ENCODE data around the gene LPP.

The LPP gene

DNA sequence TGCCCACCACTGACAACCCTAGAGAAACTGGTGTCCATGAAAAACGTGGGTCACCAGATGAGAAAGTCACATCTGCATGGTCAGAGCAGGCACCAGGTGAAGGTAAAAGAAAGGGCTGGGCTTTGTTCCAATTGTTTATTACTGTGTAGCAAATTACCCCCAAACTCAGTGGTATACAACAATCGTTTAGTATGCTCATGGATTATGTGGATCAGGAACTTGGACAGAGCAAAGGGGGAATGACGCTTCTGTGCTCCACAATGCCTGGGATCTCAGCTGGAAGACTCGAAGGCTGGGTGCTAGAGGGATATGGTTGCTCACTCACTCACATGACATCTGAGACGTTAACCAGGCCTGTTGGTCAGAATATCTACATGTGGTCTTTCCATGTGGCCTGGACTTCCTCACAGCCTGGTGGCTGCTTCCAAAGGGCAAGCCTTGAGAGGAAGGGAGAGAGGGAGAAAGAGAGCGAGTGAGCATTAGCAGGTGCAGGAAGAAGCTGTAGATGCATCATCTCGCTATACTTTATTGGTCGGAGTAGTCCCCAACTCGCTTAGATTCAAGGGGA is 44.9 kb downstream of the LPP start:
- no peak for DNase-seq

DNA sequence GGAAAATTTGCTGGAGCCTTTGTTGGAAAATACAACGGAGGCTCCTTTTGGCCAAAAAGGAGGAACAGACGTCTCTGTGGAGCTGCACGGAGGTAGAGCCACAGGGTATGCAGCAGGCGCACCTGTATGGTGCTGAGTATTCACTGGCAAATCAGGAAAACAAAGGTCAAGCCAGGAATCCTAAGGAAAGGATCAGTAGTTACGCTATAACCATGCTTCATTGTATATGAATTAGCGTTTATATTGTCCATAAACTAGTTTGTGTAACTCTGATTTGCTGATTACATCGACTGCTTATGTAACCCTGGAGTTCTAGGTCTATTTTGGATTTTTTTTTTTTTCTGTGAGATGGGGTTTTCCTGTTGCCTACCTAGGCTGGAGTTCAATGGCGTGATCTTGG is 45.4 kb downstream of the LPP start:
- DNase-seq = no peak

DNA sequence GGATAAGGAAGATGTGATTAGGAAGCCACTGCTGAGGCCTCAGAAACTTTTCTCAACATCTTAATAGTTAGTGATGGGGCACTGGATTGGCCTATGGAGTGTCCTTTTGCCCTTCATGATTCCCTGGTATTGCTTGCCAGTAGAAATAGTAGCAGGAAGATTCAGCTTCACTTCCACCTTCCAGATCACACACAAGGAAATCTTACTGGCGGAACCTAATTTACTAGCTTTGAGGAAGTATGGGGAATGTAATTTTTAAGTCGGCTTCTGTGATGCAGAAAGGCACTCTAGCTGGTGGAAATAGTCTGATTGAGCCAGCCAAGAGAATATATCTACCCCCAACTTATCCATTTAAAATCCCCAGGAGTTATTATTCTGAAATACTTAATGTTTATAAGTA is 46.5 kb downstream of the LPP start:
- DNase-seq = no peak

- DNase-seq = no peak
These were observed 48.6 kb downstream of the LPP start for GRCh38 chr3:188202358-188203138.

DNA sequence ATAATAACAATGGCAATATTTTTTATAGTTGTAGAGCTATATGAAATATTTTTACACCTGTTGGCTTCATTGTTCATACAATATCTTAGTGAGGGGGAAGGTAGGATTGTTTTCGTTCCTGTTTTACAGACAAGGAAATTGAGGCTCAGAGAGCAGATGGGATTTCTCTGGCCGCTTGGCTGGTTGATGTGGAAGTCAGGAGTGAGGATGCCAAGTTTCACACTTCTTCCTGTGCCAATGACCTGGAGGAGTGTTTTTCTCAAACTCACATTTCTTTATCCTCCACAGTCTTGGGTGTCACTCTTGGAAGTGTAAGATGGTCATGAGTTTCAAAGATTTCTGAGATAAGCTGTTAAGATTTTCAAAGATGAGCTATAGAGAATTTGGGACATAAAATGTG is 50.6 kb downstream of the LPP start:
- no peak for DNase-seq

GRCh38 chr3:188205992-188206416 is 52.0 kb downstream of the LPP start:
- no peak for DNase-seq

DNA sequence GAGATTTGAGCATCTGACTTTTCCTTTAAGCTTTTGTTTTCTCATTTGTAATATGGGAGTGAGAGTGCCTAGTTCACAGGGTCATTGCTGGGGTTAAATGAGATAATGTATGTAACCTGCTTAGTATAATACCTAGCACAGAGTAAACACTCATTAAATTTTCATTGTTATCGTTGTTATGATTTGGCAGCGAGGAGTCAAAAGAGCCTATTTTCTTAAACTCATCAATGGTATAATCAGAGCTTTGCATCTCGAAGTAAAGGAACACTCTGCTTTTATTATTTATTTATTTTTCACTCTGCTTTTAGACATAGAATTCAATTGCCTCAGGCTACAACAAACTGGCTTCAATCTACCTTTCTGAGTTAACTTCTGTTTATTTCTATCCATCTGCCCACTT is 52.8 kb downstream of the LPP start:
- DNase-seq = no peak

GRCh38 chr3:188207941-188208515 is 54.1 kb downstream of the LPP start:
- DNase-seq = no peak

DNA sequence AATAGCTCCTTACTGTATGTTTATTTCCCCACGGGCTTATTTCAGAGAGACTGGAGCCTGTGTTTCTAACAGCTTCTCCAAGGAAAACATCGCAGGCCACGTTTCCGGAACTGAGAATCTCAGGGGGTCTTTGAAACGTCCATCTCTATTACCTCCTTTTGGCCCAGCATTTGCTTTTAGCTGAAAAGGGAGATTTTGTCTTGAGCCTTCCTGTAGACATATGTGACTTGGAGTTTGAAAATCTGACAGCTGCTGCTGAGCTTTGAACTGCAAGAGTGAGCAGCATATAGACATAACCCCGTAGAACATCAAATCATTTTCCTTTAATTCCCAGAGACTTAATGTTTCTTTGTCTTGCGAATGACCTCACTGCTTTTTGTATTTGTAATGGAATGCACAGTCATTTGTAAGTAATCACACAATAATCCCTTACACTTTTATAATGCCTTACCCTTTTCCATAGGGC is 54.6 kb downstream of the LPP start:
- no peak for DNase-seq

GRCh38 chr3:188209034-188209433 is 55.1 kb downstream of the LPP start:
- no peak for DNase-seq

- DNase-seq = no peak
These were observed 55.8 kb downstream of the LPP start for GRCh38 chr3:188209740-188210139.

DNA sequence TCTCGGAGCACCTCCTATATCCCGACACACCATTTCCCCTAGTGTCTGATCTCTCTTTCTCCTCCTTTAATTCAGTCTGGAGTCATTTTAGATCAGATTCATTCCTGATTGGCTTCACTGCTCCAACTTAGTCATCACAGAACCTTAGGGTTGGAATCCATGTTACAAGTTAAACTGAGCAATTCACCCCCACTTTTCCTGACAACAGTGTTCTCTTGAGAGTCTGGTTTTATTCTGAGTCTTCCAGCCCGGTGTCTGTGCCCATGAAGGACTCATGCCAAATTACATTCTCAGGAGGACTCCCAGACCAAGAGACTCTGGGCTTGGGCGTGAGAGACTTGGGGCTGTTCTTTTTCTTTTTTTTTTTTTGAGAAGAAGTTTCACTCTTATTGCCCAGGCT is 57.5 kb downstream of the LPP start:
- no peak for DNase-seq

GRCh38 chr3:188212308-188212969 is 58.5 kb downstream of the LPP start:
- DNase-seq = no peak

DNA sequence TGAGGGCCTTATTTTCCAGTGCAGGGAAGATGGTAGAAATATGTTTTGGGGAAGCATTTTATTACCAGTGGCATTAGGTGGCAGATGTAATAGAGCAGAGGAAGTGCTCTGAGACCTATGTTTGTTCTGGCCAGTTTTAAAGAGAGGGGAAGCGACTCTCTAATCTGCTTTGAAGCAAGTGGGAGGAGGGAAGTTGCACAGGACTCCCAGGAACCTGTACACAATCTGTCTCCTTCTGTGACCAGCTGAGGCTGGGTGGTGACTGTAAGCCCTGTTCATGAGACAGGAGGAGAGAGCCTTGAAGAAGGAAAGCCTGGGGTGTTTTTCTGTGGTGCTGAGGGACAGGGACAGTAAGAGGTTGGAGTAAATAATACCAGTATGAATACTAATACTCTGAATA is 60.5 kb downstream of the LPP start:
- no peak for DNase-seq

DNA sequence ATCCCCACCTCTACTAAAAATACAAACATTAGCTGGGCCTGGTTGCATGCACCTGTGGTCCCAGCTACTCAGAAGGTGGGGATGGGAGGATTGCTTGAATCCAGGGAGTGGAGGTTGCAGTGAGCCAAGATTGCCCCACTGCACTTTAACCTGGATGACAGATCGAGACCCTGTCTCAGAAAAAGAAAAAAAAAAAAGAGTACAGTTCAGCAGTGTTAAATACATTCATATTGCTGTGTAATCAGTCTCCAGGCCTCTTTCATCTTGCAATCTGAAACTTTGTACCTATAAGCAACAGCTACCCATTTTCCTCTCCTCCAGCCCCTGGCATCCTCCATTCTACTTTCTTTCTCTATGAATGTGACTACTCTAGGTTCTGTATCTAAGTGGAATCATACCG is 61.2 kb downstream of the LPP start:
- no peak for DNase-seq

DNA sequence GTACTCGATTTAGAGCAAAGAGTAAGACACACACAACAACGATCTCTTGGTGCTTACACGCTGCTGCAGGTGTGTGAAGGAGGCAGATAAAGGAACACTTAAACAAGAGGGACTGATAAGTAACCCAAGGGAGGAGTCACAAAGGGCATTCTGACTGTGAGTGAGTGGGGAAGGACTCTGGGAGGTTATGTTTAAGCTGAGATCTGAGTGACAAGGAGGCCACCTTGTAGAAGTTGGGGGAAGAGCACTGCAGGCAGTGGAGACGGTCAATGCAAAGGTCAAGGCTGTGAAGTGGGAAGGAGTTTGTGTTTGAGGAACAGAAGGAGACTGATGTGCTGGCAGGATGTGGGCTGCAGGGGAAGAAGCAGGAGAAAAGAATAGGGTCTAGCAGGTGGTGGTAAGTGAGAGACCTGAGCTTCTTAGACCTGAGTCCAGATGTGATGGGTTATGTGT is 63.1 kb downstream of the LPP start:
- DNase-seq = no peak

DNA sequence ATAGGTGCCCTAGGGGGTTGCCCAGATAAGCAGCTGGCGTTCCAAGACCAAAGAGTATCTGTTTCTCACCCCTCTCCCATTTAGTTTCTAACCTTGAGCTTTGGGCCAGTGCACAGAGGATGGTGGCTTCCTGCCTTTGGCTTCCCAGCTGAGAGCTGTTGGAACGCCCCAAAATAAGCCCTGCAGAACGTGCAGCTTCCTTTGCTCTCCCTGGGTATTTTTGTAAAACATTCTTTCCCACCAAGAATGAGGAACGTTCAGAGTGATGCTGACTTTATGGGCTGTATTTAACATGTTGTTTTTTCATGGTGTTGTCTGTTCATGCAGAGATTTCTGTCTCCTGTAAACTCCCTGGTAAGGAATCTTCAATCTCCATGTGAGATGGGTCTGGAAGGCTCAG is 63.8 kb downstream of the LPP start:
- DNase-seq = no peak

DNA sequence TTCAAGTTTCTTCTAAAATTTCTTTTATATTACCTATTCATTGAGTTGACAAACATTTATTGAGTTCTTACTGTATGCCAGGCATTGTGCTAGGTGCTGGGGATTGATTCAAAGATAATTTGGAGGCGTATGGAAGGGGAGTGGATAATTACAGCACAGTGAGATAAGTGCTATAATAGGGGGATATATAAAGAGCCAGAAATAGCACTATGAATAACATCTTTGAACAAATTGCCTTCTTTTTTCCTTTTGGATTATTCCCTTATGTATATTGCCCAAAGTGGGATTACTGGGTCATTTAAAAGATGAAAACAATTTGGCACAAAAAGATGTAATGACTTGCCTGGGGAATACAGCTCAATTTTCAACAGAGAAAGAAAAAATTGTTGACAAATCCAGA is 64.6 kb downstream of the LPP start:
- no peak for DNase-seq

DNA sequence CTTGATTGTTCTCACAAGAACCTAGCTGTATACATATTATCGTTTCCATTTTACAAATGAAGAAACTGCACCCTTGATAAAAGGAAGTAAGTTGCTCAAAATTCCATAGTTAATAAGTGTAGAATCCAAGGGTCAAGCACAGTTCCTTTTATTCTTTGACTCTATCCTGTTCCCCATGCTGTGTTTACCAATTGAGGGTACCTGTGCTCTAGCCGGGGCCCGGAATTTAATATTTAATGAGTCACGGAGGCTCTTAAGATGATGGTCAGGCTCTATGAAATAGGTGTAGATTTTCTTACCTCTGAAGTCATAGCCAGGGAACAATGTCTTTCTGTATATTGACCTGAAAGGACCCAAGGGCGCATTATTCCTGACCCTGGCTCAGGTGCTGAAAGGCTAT is 65.2 kb downstream of the LPP start:
- DNase-seq = no peak

- no peak for DNase-seq
These were observed 66.3 kb downstream of the LPP start for GRCh38 chr3:188220097-188220788.

- no peak for DNase-seq
These were observed 67.2 kb downstream of the LPP start for GRCh38 chr3:188220988-188221818.

- DNase-seq = no peak
These were observed 70.0 kb downstream of the LPP start for GRCh38 chr3:188223936-188224335.
